Measurements from ENCODE around the gene DDIT4. TPM values are rescaled to one million over a fixed set of nuclear protein-coding genes. Genes with fewer than 3 reads are reported as not detected.

The DDIT4 gene
- total and polyA plus RNA-seq, 2 of the 8 experiments (the other 6 are each of a cell fraction or from before 2014, with no cell fraction given) = 47.4 to 108 TPM

DNA sequence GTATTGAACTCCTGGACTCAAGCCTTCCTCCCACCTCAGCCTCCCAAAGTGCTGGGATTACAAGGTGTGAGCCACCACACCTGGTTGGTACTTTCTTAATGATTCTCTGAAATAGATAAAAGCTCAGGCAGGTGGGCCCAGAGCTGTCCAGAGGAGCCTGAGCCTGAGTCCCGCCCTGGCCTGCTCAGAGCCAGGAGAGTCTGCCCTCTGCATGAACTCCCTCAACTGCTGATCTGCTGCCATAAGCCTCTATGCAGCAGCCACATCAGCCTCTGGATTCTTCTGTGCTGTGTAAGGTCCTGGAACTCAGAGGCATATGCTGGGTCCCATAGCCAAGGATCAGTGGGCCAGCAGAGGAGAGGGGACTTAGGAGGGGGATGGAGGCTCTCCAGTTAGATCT, 23.1 kb upstream of the DDIT4 start (continued):
- TF ChIP-seq SP1 (IDR thresholded peaks at IDR 0.05; ENCODE audit: low read depth, low read length) (no peak), KDM1A (IDR thresholded peaks at IDR 0.05; ENCODE audit: borderline replicate concordance, low read length) (no peak), NANOG (IDR thresholded peaks at IDR 0.05; ENCODE audit: insufficient read depth, low read depth, low read length, poor library complexity, severe bottlenecking) (no peak), ATF3 (IDR thresholded peaks at IDR 0.05; ENCODE audit: insufficient read depth, low read depth, low read length) (no peak), CREB1 (IDR thresholded peaks at IDR 0.05) (no peak), POLR2AphosphoS5 (IDR thresholded peaks at IDR 0.05; ENCODE audit: low read depth, low read length) (no peak)

Measured in H1 (cell line).